ENCODE measurements around the gene DCUN1D1.

Gene DCUN1D1

DNA sequence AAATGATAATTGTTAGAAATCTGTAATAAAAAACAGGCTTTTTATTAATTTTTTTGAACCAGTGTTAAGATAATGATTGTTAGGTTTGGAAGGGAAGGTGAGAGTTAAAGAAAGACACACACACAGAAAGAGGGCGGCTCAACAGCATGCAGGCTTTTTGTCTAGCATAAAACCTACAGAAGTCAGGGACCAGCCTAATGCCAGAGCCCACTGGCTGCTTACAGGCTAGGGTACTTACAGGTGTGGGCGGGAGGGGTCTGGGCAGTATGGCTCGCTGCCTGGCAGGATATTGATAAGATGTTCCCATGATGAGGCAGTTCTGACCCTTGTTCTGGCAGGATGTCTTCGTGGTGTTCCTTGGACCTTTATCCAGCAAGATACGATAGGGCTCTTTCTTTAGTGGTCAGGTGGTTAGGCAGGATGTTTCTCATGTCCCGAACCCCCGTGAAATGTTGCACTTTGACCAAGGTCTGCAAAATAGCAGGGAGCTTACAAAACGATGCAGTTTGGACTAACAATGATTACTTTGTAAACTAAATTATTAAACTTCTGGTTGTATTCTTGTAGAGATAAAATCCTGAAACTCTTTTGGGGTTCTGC is 84.7 kb downstream of the DCUN1D1 start:
- Histone ChIP-seq H3K4me3 (replicated peaks; ENCODE audit: insufficient read depth, low read length) (no peak overlapping the region), H3K27me3 (ENCODE audit: insufficient read depth, poor library complexity, severe bottlenecking) (no peaks in the 10 kb centered on the region), H3K27ac (replicated peaks) (no peak overlapping the region)
- TF ChIP-seq REST (IDR thresholded peaks at IDR 0.05; ENCODE audit: insufficient replicate concordance, low read depth): no peak
- no peak for TF ChIP-seq GABPA (IDR thresholded peaks at IDR 0.05; ENCODE audit: low read depth)
- TF ChIP-seq POLR2AphosphoS5 (IDR thresholded peaks at IDR 0.05; ENCODE audit: low read depth): no peak
- no peak for TF ChIP-seq SPI1 (IDR thresholded peaks at IDR 0.05; ENCODE audit: borderline replicate concordance, low read depth)
- TF ChIP-seq CTCF (IDR thresholded peaks at IDR 0.05; ENCODE audit: insufficient read depth, low read length): no peak
- no peak for DNase-seq (ENCODE audit: low read depth in 1 of 2, low spot score in 1 of 2)

- Histone ChIP-seq H3K4me3 (replicated peaks; ENCODE audit: insufficient read depth, low read length) (no peak overlapping the region), H3K27ac (replicated peaks) (no peak overlapping the region), H3K27me3 (ENCODE audit: insufficient read depth, poor library complexity, severe bottlenecking) (no peaks in the 10 kb centered on the region)
- TF ChIP-seq CTCF (IDR thresholded peaks at IDR 0.05; ENCODE audit: insufficient read depth, low read length) (no peak), GABPA (IDR thresholded peaks at IDR 0.05; ENCODE audit: low read depth) (no peak), REST (IDR thresholded peaks at IDR 0.05; ENCODE audit: insufficient replicate concordance, low read depth) (no peak), SPI1 (IDR thresholded peaks at IDR 0.05; ENCODE audit: borderline replicate concordance, low read depth) (no peak), POLR2AphosphoS5 (IDR thresholded peaks at IDR 0.05; ENCODE audit: low read depth) (no peak)
- DNase-seq (ENCODE audit: low read depth in 1 of 2, low spot score in 1 of 2): no peak
These were observed 88.1 kb downstream of the DCUN1D1 start for GRCh38 chr3:182892226-182892625.

DNA sequence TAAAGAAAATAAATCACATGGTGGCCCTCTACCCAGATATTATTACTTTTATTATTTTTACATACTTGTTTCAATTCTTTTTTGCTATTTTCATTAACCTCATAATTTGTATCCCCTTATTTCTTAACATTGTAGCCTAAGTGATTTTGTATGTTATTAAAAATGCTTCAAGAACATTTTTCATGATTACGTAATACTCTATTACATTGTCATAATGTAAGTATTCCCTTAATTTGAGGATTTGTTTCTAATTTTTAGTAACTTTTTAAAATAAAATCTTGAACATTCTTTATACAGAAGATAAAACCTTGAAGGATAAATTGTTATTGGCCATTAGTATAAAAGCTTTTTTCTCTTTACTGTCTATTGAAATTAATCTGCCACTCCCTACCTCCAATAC is 89.0 kb downstream of the DCUN1D1 start:
- no peaks in the 10 kb centered on the region for H3K27me3 ChIP-seq (ENCODE audit: insufficient read depth, poor library complexity, severe bottlenecking)
- DNase-seq (ENCODE audit: low read depth in 1 of 2, low spot score in 1 of 2): no peak
- TF ChIP-seq SPI1 (IDR thresholded peaks at IDR 0.05; ENCODE audit: borderline replicate concordance, low read depth): no peak
- no peak for TF ChIP-seq CTCF (IDR thresholded peaks at IDR 0.05; ENCODE audit: insufficient read depth, low read length)
- no peak for TF ChIP-seq GABPA (IDR thresholded peaks at IDR 0.05; ENCODE audit: low read depth)
- no peak for TF ChIP-seq REST (IDR thresholded peaks at IDR 0.05; ENCODE audit: insufficient replicate concordance, low read depth)
- TF ChIP-seq POLR2AphosphoS5 (IDR thresholded peaks at IDR 0.05; ENCODE audit: low read depth): no peak
- H3K4me3 ChIP-seq (replicated peaks; ENCODE audit: insufficient read depth, low read length): no peak overlapping the region
- no peak overlapping the region for H3K27ac ChIP-seq (replicated peaks)
